OCI-LY1 (cell line): ENCODE data around the gene PC.

ENCODE experiments used
- EZH2 ChIP-seq: fragments of 200-600 bp; sonication (generic), shearing (Covaris generic); IDR thresholded peaks from 2 replicates; pipeline ENCODE4 v1.8.0; 2017; ENCODE audit warnings: borderline replicate concordance, mixed run types, mild to moderate bottlenecking, antibody characterized with exemption, low read length, moderate library complexity, mixed read lengths
- TF ChIP-seq, protein P1 (sequence below): fragments of 200-600 bp; sonication (generic), shearing (Covaris generic); IDR thresholded peaks from 2 replicates; pipeline ENCODE4 v1.5.1; 2017; ENCODE audit warnings: mild to moderate bottlenecking, antibody characterized with exemption, low read length, moderate library complexity, mixed read lengths

DNA sequence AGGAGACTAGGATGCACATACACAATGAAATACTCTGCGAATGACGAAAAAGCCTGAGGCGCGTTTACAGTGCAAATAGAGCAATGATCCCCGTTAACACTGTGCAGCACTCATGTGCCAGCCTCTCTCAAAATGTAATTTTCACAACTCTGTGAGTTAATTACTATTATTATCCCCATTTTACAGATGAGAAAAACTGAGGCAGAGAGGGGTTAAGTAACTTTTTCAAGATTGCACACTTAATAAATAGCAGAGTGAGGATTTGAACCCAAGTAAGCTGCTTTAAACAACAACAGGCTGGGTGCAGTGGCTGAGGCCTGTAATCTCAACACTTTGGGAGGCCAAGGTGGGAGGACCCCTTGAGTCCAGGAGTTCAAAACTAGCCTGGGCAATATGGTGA, 43.1 kb upstream of the PC start:
- TF ChIP-seq, protein P1, sequence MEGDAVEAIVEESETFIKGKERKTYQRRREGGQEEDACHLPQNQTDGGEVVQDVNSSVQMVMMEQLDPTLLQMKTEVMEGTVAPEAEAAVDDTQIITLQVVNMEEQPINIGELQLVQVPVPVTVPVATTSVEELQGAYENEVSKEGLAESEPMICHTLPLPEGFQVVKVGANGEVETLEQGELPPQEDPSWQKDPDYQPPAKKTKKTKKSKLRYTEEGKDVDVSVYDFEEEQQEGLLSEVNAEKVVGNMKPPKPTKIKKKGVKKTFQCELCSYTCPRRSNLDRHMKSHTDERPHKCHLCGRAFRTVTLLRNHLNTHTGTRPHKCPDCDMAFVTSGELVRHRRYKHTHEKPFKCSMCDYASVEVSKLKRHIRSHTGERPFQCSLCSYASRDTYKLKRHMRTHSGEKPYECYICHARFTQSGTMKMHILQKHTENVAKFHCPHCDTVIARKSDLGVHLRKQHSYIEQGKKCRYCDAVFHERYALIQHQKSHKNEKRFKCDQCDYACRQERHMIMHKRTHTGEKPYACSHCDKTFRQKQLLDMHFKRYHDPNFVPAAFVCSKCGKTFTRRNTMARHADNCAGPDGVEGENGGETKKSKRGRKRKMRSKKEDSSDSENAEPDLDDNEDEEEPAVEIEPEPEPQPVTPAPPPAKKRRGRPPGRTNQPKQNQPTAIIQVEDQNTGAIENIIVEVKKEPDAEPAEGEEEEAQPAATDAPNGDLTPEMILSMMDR: no peak
- TF ChIP-seq EZH2: no peak
